Measurements from ENCODE around the gene KCNH3.

Gene KCNH3

GRCh38 chr12:49511410-49511809 lies 27.4 kb upstream of the KCNH3 start:
- no peak for TF ChIP-seq CTCF (IDR thresholded peaks at IDR 0.05; ENCODE audit: low read depth, low read length, missing control alignments)
- H3K4me3 ChIP-seq (replicated peaks; ENCODE audit: low read depth, low read length), result no peak overlapping the region
- no peak for DNase-seq (ENCODE audit: extremely low read depth, low read depth)

- no peak overlapping the region for H3K4me3 ChIP-seq (replicated peaks; ENCODE audit: low read depth, low read length)
- TF ChIP-seq CTCF (IDR thresholded peaks at IDR 0.05; ENCODE audit: low read depth, low read length, missing control alignments), result no peak
- DNase-seq (ENCODE audit: extremely low read depth, low read depth), result no peak
Observed at GRCh38 chr12:49512546-49512945, 26.3 kb upstream of the KCNH3 start.

GRCh38 chr12:49515266-49515665 lies 23.6 kb upstream of the KCNH3 start:
- no peak for TF ChIP-seq CTCF (IDR thresholded peaks at IDR 0.05; ENCODE audit: low read depth, low read length, missing control alignments)
- no peak overlapping the region for H3K4me3 ChIP-seq (replicated peaks; ENCODE audit: low read depth, low read length)
- peak; percentile 47 for DNase-seq (ENCODE audit: extremely low read depth, low read depth)

- DNase-seq (ENCODE audit: extremely low read depth, low read depth), result no peak
- no peak for TF ChIP-seq CTCF (IDR thresholded peaks at IDR 0.05; ENCODE audit: low read depth, low read length, missing control alignments)
- no peak overlapping the region for H3K4me3 ChIP-seq (replicated peaks; ENCODE audit: low read depth, low read length)
Observed at GRCh38 chr12:49518914-49519573, 19.8 kb upstream of the KCNH3 start.

- no peak overlapping the region for H3K4me3 ChIP-seq (replicated peaks; ENCODE audit: low read depth, low read length)
- no peak for DNase-seq (ENCODE audit: extremely low read depth, low read depth)
- TF ChIP-seq CTCF (IDR thresholded peaks at IDR 0.05; ENCODE audit: low read depth, low read length, missing control alignments), result no peak
Observed at GRCh38 chr12:49519574-49519936, 19.3 kb upstream of the KCNH3 start.

- H3K4me3 ChIP-seq (replicated peaks; ENCODE audit: low read depth, low read length), result no peak overlapping the region
- DNase-seq (ENCODE audit: extremely low read depth, low read depth), result no peak
- no peak for TF ChIP-seq CTCF (IDR thresholded peaks at IDR 0.05; ENCODE audit: low read depth, low read length, missing control alignments)
Observed at GRCh38 chr12:49521389-49521788, 17.4 kb upstream of the KCNH3 start.

Data from HFF-Myc (cell line).